ENCODE measurements around the gene RYR1. TPM values are rescaled to one million over a fixed set of nuclear protein-coding genes. Genes with fewer than 3 reads are reported as not detected.
"Not testable (repeated sequence)": the region's sequence is repeated elsewhere in the genome, so short reads cannot be mapped to it uniquely, and the experiment has no call there.

The RYR1 gene
- total RNA-seq, 1 experiment from 2014 or later = 34.2 TPM

DNA sequence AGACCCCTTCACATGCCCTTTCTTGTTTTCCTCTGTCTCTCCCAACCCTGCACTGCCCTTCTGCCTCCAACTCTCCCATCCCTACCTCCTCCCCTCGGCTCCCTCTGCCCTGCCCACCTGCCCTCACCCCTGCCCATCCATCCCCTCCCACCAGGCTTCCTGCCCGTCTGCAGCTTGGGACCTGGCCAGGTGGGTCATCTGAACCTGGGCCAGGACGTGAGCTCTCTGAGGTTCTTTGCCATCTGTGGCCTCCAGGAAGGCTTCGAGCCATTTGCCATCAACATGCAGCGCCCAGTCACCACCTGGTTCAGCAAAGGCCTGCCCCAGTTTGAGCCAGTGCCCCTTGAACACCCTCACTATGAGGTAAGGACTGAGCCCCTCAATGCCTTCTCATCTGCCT is 35.7 kb downstream of the RYR1 start:
- H3K27me3 ChIP-seq (ENCODE audit: control insufficient read depth, insufficient read depth, low read length) = no peaks in the 10 kb centered on the region
- intact Hi-C loops (cut with micrococcal nuclease; ENCODE audit: unreplicated experiment) (no loop called here), in situ Hi-C loops (cut with HindIII; ENCODE audit: low pct_unique_long_range_greater_than_20kb, low sequenced_read_pairs) (no loop called here)
- no peaks in the 10 kb centered on the region for H3K36me3 ChIP-seq (ENCODE audit: control insufficient read depth, insufficient read depth, low read length)
- no peak overlapping the region for H3K27ac ChIP-seq (ENCODE audit: low read length)
- ATAC-seq (no peak), DNase-seq (ENCODE audit: low read depth, low spot score) (no peak)
- ChIA-PET POLR2A (no interaction called here), CTCF (interaction anchor here (1.5 kb wide), 1 partner anchor 10 kb away, joined by 3 read pairs; no protein-coding TSS in a partner anchor)
- no peak overlapping the region for H3K4me3 ChIP-seq (ENCODE audit: low read depth in 2 of 2, low read length in 2 of 2)
- H3K9me3 ChIP-seq (ENCODE audit: control insufficient read depth, insufficient read depth, low read depth, low read length) = no peaks in the 10 kb centered on the region
- TF ChIP-seq SIN3A (IDR thresholded peaks at IDR 0.05; ENCODE audit: borderline replicate concordance, insufficient read depth, low read depth, low read length) (no peak), POLR2AphosphoS5 (IDR thresholded peaks at IDR 0.05; ENCODE audit: low read depth, low read length) (no peak), TCF7L2 (IDR thresholded peaks at IDR 0.05; ENCODE audit: low read depth, low read length) (no peak)
- TF ChIP-seq, protein P1, sequence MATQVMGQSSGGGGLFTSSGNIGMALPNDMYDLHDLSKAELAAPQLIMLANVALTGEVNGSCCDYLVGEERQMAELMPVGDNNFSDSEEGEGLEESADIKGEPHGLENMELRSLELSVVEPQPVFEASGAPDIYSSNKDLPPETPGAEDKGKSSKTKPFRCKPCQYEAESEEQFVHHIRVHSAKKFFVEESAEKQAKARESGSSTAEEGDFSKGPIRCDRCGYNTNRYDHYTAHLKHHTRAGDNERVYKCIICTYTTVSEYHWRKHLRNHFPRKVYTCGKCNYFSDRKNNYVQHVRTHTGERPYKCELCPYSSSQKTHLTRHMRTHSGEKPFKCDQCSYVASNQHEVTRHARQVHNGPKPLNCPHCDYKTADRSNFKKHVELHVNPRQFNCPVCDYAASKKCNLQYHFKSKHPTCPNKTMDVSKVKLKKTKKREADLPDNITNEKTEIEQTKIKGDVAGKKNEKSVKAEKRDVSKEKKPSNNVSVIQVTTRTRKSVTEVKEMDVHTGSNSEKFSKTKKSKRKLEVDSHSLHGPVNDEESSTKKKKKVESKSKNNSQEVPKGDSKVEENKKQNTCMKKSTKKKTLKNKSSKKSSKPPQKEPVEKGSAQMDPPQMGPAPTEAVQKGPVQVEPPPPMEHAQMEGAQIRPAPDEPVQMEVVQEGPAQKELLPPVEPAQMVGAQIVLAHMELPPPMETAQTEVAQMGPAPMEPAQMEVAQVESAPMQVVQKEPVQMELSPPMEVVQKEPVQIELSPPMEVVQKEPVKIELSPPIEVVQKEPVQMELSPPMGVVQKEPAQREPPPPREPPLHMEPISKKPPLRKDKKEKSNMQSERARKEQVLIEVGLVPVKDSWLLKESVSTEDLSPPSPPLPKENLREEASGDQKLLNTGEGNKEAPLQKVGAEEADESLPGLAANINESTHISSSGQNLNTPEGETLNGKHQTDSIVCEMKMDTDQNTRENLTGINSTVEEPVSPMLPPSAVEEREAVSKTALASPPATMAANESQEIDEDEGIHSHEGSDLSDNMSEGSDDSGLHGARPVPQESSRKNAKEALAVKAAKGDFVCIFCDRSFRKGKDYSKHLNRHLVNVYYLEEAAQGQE (IDR thresholded peaks at IDR 0.05; ENCODE audit: insufficient read depth in 1 of 2, low read depth in 2 of 2, low read length in 1 of 2) = no peak
- TF ChIP-seq, protein P2, sequence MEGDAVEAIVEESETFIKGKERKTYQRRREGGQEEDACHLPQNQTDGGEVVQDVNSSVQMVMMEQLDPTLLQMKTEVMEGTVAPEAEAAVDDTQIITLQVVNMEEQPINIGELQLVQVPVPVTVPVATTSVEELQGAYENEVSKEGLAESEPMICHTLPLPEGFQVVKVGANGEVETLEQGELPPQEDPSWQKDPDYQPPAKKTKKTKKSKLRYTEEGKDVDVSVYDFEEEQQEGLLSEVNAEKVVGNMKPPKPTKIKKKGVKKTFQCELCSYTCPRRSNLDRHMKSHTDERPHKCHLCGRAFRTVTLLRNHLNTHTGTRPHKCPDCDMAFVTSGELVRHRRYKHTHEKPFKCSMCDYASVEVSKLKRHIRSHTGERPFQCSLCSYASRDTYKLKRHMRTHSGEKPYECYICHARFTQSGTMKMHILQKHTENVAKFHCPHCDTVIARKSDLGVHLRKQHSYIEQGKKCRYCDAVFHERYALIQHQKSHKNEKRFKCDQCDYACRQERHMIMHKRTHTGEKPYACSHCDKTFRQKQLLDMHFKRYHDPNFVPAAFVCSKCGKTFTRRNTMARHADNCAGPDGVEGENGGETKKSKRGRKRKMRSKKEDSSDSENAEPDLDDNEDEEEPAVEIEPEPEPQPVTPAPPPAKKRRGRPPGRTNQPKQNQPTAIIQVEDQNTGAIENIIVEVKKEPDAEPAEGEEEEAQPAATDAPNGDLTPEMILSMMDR (IDR thresholded peaks at IDR 0.05) = no peak
- no TSS peak for BruUV-seq (replicated peaks)
- H3K4me1 ChIP-seq (ENCODE audit: control insufficient read depth, insufficient read depth, low read length) = no peaks in the 10 kb centered on the region

DNA sequence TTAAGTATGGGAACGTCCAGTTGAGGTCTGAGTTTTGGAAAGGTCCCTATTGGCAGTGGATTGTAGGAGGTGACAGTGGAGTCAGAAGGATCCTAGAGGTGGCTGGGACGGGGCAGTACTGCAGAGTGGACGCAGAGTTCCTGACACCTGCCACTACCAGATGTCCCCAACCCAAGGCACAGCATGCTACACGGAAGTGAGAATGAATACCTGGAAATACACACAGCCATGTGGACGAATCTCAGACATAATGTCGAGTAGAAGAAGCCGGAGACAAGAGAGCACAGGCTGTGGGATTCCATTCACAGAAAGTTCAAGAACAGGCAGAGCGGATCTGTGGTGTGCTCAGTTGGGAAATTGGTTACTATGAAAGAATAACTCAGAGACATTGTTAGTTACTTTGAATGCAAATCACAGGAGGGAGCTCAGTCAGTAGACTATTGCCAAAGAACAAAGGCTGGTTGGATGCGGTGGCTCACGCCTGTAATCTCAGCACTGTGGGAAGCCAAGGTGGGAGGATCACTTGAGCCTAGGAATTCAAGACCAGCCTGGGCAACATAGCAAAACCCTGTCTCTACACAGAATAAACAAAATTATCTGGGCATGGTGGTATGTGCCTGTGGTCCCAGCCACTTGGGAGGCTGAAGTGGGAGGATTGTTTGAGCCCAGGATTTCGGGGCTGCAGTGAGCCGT is 37.4 kb downstream of the RYR1 start:
- H3K9me3 ChIP-seq (ENCODE audit: control insufficient read depth, insufficient read depth, low read depth, low read length) = no peaks in the 10 kb centered on the region
- BruUV-seq (replicated peaks) = no TSS peak
- H3K27ac ChIP-seq (ENCODE audit: low read length) = no peak overlapping the region
- H3K36me3 ChIP-seq (ENCODE audit: control insufficient read depth, insufficient read depth, low read length) = no peaks in the 10 kb centered on the region
- H3K27me3 ChIP-seq (ENCODE audit: control insufficient read depth, insufficient read depth, low read length) = no peaks in the 10 kb centered on the region
- TF ChIP-seq, protein P1 (IDR thresholded peaks at IDR 0.05; ENCODE audit: insufficient read depth in 1 of 2, low read depth in 2 of 2, low read length in 1 of 2) = no peak
- TF ChIP-seq, protein P2 (IDR thresholded peaks at IDR 0.05) = no peak
- TF ChIP-seq SIN3A (IDR thresholded peaks at IDR 0.05; ENCODE audit: borderline replicate concordance, insufficient read depth, low read depth, low read length) = no peak
- no peak for TF ChIP-seq TCF7L2 (IDR thresholded peaks at IDR 0.05; ENCODE audit: low read depth, low read length)
- no peak for TF ChIP-seq POLR2AphosphoS5 (IDR thresholded peaks at IDR 0.05; ENCODE audit: low read depth, low read length)
- in situ Hi-C loops (cut with HindIII; ENCODE audit: low pct_unique_long_range_greater_than_20kb, low sequenced_read_pairs) = no loop called here
- POLR2A ChIA-PET = interaction anchor here (0.6 kb wide), 2 partner anchors 169 to 378 kb away, joined by 5 to 6 read pairs; no protein-coding TSS in a partner anchor
- DNase-seq (ENCODE audit: low read depth, low spot score) = no peak
- no peak; the same call in 1 of the 2 replicates for ATAC-seq
- H3K4me3 ChIP-seq (ENCODE audit: low read depth in 2 of 2, low read length in 2 of 2) = no peak overlapping the region
- H3K4me1 ChIP-seq (ENCODE audit: control insufficient read depth, insufficient read depth, low read length) = no peaks in the 10 kb centered on the region
- CTCF ChIA-PET = interaction anchor here (0.6 kb wide), 2 partner anchors 37 to 1494 kb away, joined by 6 to 11 read pairs; no protein-coding TSS in a partner anchor
- intact Hi-C loops (cut with micrococcal nuclease; ENCODE audit: unreplicated experiment) = no loop called here

DNA sequence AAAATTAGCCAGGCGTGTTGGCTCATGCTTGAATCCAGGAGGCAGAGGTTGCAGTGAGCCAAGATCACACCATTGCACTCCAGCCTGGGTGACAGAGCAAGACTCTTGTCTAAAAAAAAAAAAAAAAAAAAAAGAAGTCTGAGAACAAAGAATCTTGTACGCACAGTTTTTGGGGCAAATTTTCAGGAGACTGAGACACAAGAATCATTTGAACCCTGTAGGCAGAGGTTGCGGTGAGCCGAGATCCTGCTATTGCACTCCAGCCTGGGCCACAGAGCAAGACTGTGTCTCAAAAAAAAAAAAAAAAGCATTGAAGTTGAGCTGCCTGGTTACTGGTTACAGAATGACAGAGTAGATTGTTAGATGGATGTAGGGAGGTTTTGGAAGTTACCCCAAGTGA is 39.2 kb downstream of the RYR1 start:
- H3K4me3 ChIP-seq (ENCODE audit: low read depth in 2 of 2, low read length in 2 of 2); BruUV-seq (replicated peaks); ATAC-seq; H3K4me1 ChIP-seq (ENCODE audit: control insufficient read depth, insufficient read depth, low read length); CTCF ChIA-PET; in situ Hi-C loops (cut with HindIII; ENCODE audit: low pct_unique_long_range_greater_than_20kb, low sequenced_read_pairs); H3K36me3 ChIP-seq (ENCODE audit: control insufficient read depth, insufficient read depth, low read length); intact Hi-C loops (cut with micrococcal nuclease; ENCODE audit: unreplicated experiment); POLR2A ChIA-PET; H3K9me3 ChIP-seq (ENCODE audit: control insufficient read depth, insufficient read depth, low read depth, low read length); H3K27me3 ChIP-seq (ENCODE audit: control insufficient read depth, insufficient read depth, low read length); H3K27ac ChIP-seq (ENCODE audit: low read length); DNase-seq (ENCODE audit: low read depth, low spot score): not testable (repeated sequence)
